ENCODE results near the gene HIVEP3. TPM values are rescaled to one million over a fixed set of nuclear protein-coding genes. Genes with fewer than 3 reads are reported as not detected.

Gene HIVEP3
- total and polyA plus RNA-seq, 7 donors: 0.70 to 3.4 (median 2.1) TPM

GRCh38 chr1:41719128-41719527, 199.6 kb downstream of the HIVEP3 start:
- no peak overlapping the region for H3K4me3 ChIP-seq
- H3K27me3 ChIP-seq (ENCODE audit: insufficient read depth in 3 of 3, low read length in 2 of 3): no peaks in the 10 kb centered on the region
- no peaks in the 10 kb centered on the region for H3K9me3 ChIP-seq
- DNase-seq: no peak
- peaks cover 4% of the 10 kb centered on the region for H3K4me1 ChIP-seq
- H3K36me3 ChIP-seq (ENCODE audit: insufficient read depth in 1 of 2, low read depth in 1 of 2): no peaks in the 10 kb centered on the region
- WGBS, 3 donors: 91 to 95% (median 92%) methylated on average over 1 of the region's 1 CpG
- ATAC-seq: no peak
- intact Hi-C loops (cut with DNase I): no loop called here
- TF ChIP-seq CTCF (IDR thresholded peaks at IDR 0.05): no peak
- no peak overlapping the region for H3K27ac ChIP-seq

- no peak for TF ChIP-seq CTCF (IDR thresholded peaks at IDR 0.05)
- Histone ChIP-seq H3K4me3 (no peak overlapping the region), H3K27ac (no peak overlapping the region), H3K36me3 (ENCODE audit: insufficient read depth in 1 of 2, low read depth in 1 of 2) (no peaks in the 10 kb centered on the region), H3K9me3 (no peaks in the 10 kb centered on the region), H3K4me1 (no peaks in the 10 kb centered on the region), H3K27me3 (ENCODE audit: insufficient read depth in 3 of 3, low read length in 2 of 3) (no peaks in the 10 kb centered on the region)
- DNase-seq (no peak), ATAC-seq (no peak)
- WGBS, 3 donors: 72 to 82% (median 77%) methylated on average over 7 of the region's 7 CpGs
- intact Hi-C loops (cut with DNase I): no loop called here
Measured at GRCh38 chr1:41718497-41718896, 200.2 kb downstream of the HIVEP3 start.

GRCh38 chr1:41716188-41717130, 202.3 kb downstream of the HIVEP3 start:
- Histone ChIP-seq H3K9me3 (no peaks in the 10 kb centered on the region), H3K27ac (no peak overlapping the region), H3K27me3 (ENCODE audit: insufficient read depth in 3 of 3, low read length in 2 of 3) (no peaks in the 10 kb centered on the region), H3K36me3 (ENCODE audit: insufficient read depth in 1 of 2, low read depth in 1 of 2) (no peaks in the 10 kb centered on the region), H3K4me1 (no peaks in the 10 kb centered on the region), H3K4me3 (no peak overlapping the region)
- DNase-seq: no peak
- 90 to 93% (median 92%) methylated on average over 12 of the region's 12 CpGs for WGBS, 3 donors
- no peak for TF ChIP-seq CTCF (IDR thresholded peaks at IDR 0.05)
- intact Hi-C loops (cut with DNase I): no loop called here
- ATAC-seq: no peak

- no peak for DNase-seq
- 94 to 97% (median 97%) methylated on average over 8 of the region's 8 CpGs for WGBS, 3 donors
- Histone ChIP-seq H3K27ac (no peak overlapping the region), H3K27me3 (ENCODE audit: insufficient read depth in 3 of 3, low read length in 2 of 3) (no peaks in the 10 kb centered on the region), H3K9me3 (no peaks in the 10 kb centered on the region), H3K4me3 (no peak overlapping the region), H3K4me1 (no peaks in the 10 kb centered on the region), H3K36me3 (ENCODE audit: insufficient read depth in 1 of 2, low read depth in 1 of 2) (no peaks in the 10 kb centered on the region)
- no peak for ATAC-seq
- no peak for TF ChIP-seq CTCF (IDR thresholded peaks at IDR 0.05)
- intact Hi-C loops (cut with DNase I): no loop called here
Measured at GRCh38 chr1:41715441-41716095, 203.2 kb downstream of the HIVEP3 start.
